Endodermal cell (in vitro differentiated cells): ENCODE data around the gene BMP2. TPM values are rescaled to one million over a fixed set of nuclear protein-coding genes. Genes with fewer than 3 reads are reported as not detected.

Experiments used
- DNase-seq: peaks from one replicate; pipeline ENCODE4 v3.0.0-alpha.2; 2017
- H3K27ac ChIP-seq: 2 replicates; pipeline ENCODE4 v1.5.1; 2013; ENCODE audit warnings: mild to moderate bottlenecking, low read depth, low read length, moderate library complexity
- H3K27me3 ChIP-seq: 2 replicates; pipeline ENCODE4 v1.6.1; 2013; ENCODE audit warnings: mild to moderate bottlenecking, low read length, moderate library complexity; ENCODE audit not compliant: insufficient read depth, control insufficient read depth, poor library complexity, severe bottlenecking
- H3K36me3 ChIP-seq: 2 replicates; pipeline ENCODE4 v1.7.0; 2013; ENCODE audit warnings: mild to moderate bottlenecking, low read length, moderate library complexity; ENCODE audit not compliant: control insufficient read depth, insufficient read depth
- H3K4me1 ChIP-seq: one replicate; pipeline ENCODE4 v1.7.0; 2013; ENCODE audit warnings: low read length; ENCODE audit not compliant: control insufficient read depth, insufficient read depth
- H3K4me3 ChIP-seq: 2 replicates; pipeline ENCODE4 v1.5.1; 2013; ENCODE audit warnings: mild to moderate bottlenecking, low read length, moderate library complexity
- H3K9ac ChIP-seq: 2 replicates; pipeline ENCODE4 v1.6.1; 2013; ENCODE audit warnings: mild to moderate bottlenecking, low read length, moderate library complexity; ENCODE audit not compliant: poor library complexity, severe bottlenecking; ENCODE audit errors: extremely low read depth
- H3K9me3 ChIP-seq: 2 replicates; pipeline ENCODE4 v1.6.1; 2013; ENCODE audit warnings: mild to moderate bottlenecking, low read length, moderate library complexity; ENCODE audit not compliant: control insufficient read depth
- H3K27ac Mint-ChIP-seq: 2 replicates; pipeline ENCODE4 v1.8.0; 2020; ENCODE audit warnings: mixed read lengths
- H3K27me3 Mint-ChIP-seq: 2 replicates; pipeline ENCODE4 v1.8.0; 2021; ENCODE audit warnings: mild to moderate bottlenecking, mixed read lengths; ENCODE audit not compliant: insufficient read depth
- H3K36me3 Mint-ChIP-seq: 2 replicates; pipeline ENCODE4 v1.8.0; 2020; ENCODE audit warnings: low read depth, mixed read lengths
- H3K4me1 Mint-ChIP-seq: 2 replicates; pipeline ENCODE4 v1.8.0; 2020; ENCODE audit warnings: mixed read lengths
- H3K4me3 Mint-ChIP-seq: 2 replicates; pipeline ENCODE4 v1.8.0; 2020; ENCODE audit warnings: mild to moderate bottlenecking, moderate library complexity, mixed read lengths
- H3K9me3 Mint-ChIP-seq: 2 replicates; pipeline ENCODE4 v1.8.0; 2020; ENCODE audit warnings: mild to moderate bottlenecking, mixed read lengths
- WGBS, 2 experiments: methylation state at CpG; one replicate each; pipeline versions ENCODE4 v1.1.5 to v1.1.7; 2013; ENCODE audit warnings: missing lambda C conversion rate in 2 of 2, mixed read lengths in 1 of 2; ENCODE audit not compliant: insufficient coverage in 1 of 2, insufficient read length in 1 of 2; 5-methylcytosine and 5-hydroxymethylcytosine counted together
- total RNA-seq, 2 donors: library from RNA; stranded (reverse); fragmentation: NEBNext Ultra II Directional in 1 of 2; extraction: Animal tissue kit (Norgen Biotek cat#: 25700) in 1 of 2; gene quantifications; 2 replicates in 1 of 2; 3 replicates in 1 of 2; pipeline ENCODE4 v1.2.1, GENCODE V29; 2021
- TF ChIP-seq, protein P1 (sequence below): fragments of 200-600 bp; sonication (generic); conservative IDR thresholded peaks from 2 replicates; pipeline ENCODE4 v1.5.0; 2021; ENCODE audit warnings: antibody characterized with exemption, mild to moderate bottlenecking

The BMP2 gene
- total RNA-seq, 2 donors from 2014 or later = 132 to 205 TPM

DNA sequence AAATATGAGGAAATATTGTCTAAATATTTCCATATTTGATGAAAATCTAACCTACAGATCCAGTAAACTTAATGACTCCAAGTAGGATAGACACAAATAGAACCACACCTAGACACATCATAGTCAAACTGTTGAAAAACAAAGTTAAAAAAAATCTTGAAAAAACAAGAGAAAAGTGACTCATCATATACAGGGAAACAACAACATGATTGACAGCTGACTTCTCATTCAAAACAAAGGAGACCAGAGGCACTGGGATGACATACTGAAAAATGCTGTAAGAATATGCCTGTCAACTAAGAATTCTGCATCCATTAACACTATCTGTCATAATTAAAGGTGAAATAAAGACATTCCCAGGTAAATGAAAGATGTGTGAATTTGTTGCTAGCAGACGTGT, 38.8 kb downstream of the BMP2 start:
- Mint-ChIP-seq H3K27me3 (no peaks in the 10 kb centered on the region), H3K4me1 (peaks cover 10% of the 10 kb centered on the region), H3K27ac (no peak overlapping the region), H3K36me3 (peaks cover 7% of the 10 kb centered on the region), H3K4me3 (no peak overlapping the region), H3K9me3 (peaks cover 27% of the 10 kb centered on the region)
- Histone ChIP-seq H3K9ac (no peak overlapping the region), H3K27me3 (no peaks in the 10 kb centered on the region), H3K4me3 (peak overlapping the region; percentile 5), H3K9me3 (peaks cover 38% of the 10 kb centered on the region), H3K27ac (no peak overlapping the region), H3K4me1 (peaks cover 4% of the 10 kb centered on the region), H3K36me3 (no peaks in the 10 kb centered on the region)
- WGBS, 2 experiments = 92% methylated on average over 1 of the region's 1 CpG; no CpG with 5 or more reads in 1 of the 2 experiments
- TF ChIP-seq, protein P1, sequence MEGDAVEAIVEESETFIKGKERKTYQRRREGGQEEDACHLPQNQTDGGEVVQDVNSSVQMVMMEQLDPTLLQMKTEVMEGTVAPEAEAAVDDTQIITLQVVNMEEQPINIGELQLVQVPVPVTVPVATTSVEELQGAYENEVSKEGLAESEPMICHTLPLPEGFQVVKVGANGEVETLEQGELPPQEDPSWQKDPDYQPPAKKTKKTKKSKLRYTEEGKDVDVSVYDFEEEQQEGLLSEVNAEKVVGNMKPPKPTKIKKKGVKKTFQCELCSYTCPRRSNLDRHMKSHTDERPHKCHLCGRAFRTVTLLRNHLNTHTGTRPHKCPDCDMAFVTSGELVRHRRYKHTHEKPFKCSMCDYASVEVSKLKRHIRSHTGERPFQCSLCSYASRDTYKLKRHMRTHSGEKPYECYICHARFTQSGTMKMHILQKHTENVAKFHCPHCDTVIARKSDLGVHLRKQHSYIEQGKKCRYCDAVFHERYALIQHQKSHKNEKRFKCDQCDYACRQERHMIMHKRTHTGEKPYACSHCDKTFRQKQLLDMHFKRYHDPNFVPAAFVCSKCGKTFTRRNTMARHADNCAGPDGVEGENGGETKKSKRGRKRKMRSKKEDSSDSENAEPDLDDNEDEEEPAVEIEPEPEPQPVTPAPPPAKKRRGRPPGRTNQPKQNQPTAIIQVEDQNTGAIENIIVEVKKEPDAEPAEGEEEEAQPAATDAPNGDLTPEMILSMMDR = no peak
- no peak for DNase-seq

DNA sequence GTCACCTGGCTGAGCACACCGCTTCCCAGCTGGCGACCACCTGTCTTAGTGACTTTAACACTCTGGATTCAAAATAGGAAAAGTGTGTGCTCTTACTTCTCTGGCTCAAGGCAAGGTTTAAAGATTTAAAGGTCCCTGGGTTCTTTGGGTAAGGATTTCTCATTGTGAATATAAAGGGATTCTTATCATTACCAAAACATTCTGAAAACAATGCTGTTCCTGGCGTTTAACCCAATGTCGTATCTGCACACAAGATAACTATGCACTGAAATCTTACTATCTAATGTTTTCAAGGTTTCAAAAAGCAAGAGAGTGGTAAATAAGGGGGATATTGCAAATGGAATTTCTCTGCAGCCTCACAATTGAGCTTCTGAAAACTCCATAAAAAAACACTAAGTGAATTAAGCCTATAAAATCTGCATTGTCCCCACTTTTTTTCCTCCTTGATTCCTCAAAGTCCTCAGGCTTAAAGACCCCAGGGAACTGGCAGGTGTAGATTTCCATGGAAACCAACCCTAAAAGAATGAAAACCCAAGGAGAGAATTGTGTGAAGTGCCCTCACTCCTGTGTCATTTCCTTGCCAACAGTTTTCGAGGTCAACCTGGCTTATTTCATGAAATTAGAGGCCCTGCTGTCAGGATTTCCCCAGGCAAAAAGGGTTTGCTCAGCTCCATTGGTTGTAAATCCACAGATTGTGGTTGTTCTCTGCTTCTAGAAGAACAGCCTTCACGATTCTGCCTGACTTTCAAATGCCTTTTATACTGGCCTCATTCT, 44.0 kb downstream of the BMP2 start:
- no peaks in the 10 kb centered on the region for H3K27me3 Mint-ChIP-seq
- DNase-seq = no peak
- no peaks in the 10 kb centered on the region for H3K36me3 Mint-ChIP-seq
- H3K4me3 Mint-ChIP-seq = peak overlapping the region; percentile 9
- peak overlapping the region; percentile 1 for H3K27ac ChIP-seq
- peaks cover 41% of the 10 kb centered on the region for H3K4me1 Mint-ChIP-seq
- TF ChIP-seq, protein P1 = no peak
- H3K9me3 ChIP-seq = peaks cover 20% of the 10 kb centered on the region
- H3K27ac Mint-ChIP-seq = peak overlapping the region; percentile 93
- H3K9me3 Mint-ChIP-seq = peaks cover 12% of the 10 kb centered on the region
- no peaks in the 10 kb centered on the region for H3K36me3 ChIP-seq
- H3K4me3 ChIP-seq = peak overlapping the region; percentile 11
- H3K27me3 ChIP-seq = no peaks in the 10 kb centered on the region
- H3K4me1 ChIP-seq = peaks cover 19% of the 10 kb centered on the region
- H3K9ac ChIP-seq = peak overlapping the region; percentile 17
- 69 to 79% methylated on average over 2 to 4 of the region's 6 CpGs for WGBS, 2 experiments

DNA sequence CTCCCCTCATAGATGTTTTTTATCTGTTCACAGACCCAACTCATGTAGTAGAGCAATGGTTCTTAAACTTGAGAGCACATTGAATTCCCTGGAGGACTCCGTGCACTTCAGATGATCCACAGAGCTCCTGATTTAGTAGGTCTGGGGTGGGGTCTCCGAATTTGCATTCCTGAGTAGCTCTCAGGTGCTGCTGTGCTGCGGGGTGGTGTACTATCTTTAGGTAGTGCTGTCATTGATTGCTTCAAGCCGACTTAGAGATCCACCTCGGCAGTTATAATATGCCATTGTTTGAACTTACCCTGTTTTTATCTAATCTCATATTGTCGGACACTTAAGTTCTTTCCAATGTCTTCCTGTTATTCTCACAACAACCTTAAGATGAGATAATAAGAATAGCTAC, 45.0 kb downstream of the BMP2 start:
- TF ChIP-seq, protein P1 = no peak
- Mint-ChIP-seq H3K4me3 (no peak overlapping the region), H3K4me1 (peaks cover 41% of the 10 kb centered on the region), H3K9me3 (peaks cover 11% of the 10 kb centered on the region), H3K36me3 (no peaks in the 10 kb centered on the region), H3K27me3 (no peaks in the 10 kb centered on the region), H3K27ac (no peak overlapping the region)
- 70 to 77% methylated on average over 4 to 6 of the region's 6 CpGs for WGBS, 2 experiments
- H3K4me3 ChIP-seq = peak overlapping the region; percentile 27
- H3K9me3 ChIP-seq = peaks cover 12% of the 10 kb centered on the region
- DNase-seq = peak; percentile 55
- H3K27ac ChIP-seq = no peak overlapping the region
- H3K27me3 ChIP-seq = no peaks in the 10 kb centered on the region
- H3K9ac ChIP-seq = no peak overlapping the region
- H3K36me3 ChIP-seq = no peaks in the 10 kb centered on the region
- peaks cover 19% of the 10 kb centered on the region for H3K4me1 ChIP-seq
